ENCODE measurements around the gene CCT6A.
"Not testable (repeated sequence)": the region's sequence is repeated elsewhere in the genome, so short reads cannot be mapped to it uniquely, and the experiment has no call there.

CCT6A gene

GRCh38 chr7:56051339-56052191 lies at the start of gene CCT6A, which contains the start of gene PSPH:
Gene CCT6A (plus strand): TSS chr7:56051765. CDS start chr7:56051849, 84 bp downstream.
Gene PSPH (minus strand): TSS chr7:56051444. CDS start chr7:56021212, 30,232 bp downstream.
- peak; percentile 99 for DNase-seq

- DNase-seq = no peak
Observed at GRCh38 chr7:56003749-56004148, 47.8 kb upstream of the CCT6A start.

- DNase-seq = no peak
Observed at GRCh38 chr7:56007167-56007652, 44.4 kb upstream of the CCT6A start.

- DNase-seq = no peak
Observed at GRCh38 chr7:56007891-56008290, 43.7 kb upstream of the CCT6A start.

GRCh38 chr7:56009695-56010094 lies 41.9 kb upstream of the CCT6A start:
- DNase-seq = no peak

- not testable (repeated sequence) for DNase-seq
Observed at GRCh38 chr7:56017015-56017414, 34.5 kb upstream of the CCT6A start.

GRCh38 chr7:56019501-56019900 lies 32.1 kb upstream of the CCT6A start:
- DNase-seq = no peak

GRCh38 chr7:56023500-56023899 lies 28.1 kb upstream of the CCT6A start:
- no peak for DNase-seq

- DNase-seq = no peak
Observed at GRCh38 chr7:56026538-56026937, 25.0 kb upstream of the CCT6A start.

GRCh38 chr7:56028942-56029630 lies 22.5 kb upstream of the CCT6A start:
- peak; percentile 66 for DNase-seq

- DNase-seq = no peak
Observed at GRCh38 chr7:56030340-56030739, 21.2 kb upstream of the CCT6A start.

- not testable (repeated sequence) for DNase-seq
Observed at GRCh38 chr7:56031556-56031955, 20.0 kb upstream of the CCT6A start.

- DNase-seq = not testable (repeated sequence)
Observed at GRCh38 chr7:56032578-56032977, 19.0 kb upstream of the CCT6A start.

- DNase-seq = peak; percentile 76
Observed at GRCh38 chr7:56033671-56034432, 17.7 kb upstream of the CCT6A start.

- no peak for DNase-seq
Observed at GRCh38 chr7:56040730-56041129, 10.8 kb upstream of the CCT6A start.

- DNase-seq = not testable (repeated sequence)
Observed at GRCh38 chr7:56045758-56046157, 5.8 kb upstream of the CCT6A start.

GRCh38 chr7:56046721-56047445 lies 4.7 kb upstream of the CCT6A start:
- DNase-seq = peak; percentile 59

- not testable (repeated sequence) for DNase-seq
Observed at GRCh38 chr7:56047446-56048116, 4.0 kb upstream of the CCT6A start.

- peak; percentile 18 for DNase-seq
Observed at GRCh38 chr7:56048245-56048644, 3.3 kb upstream of the CCT6A start.

- not testable (repeated sequence) for DNase-seq
Observed at GRCh38 chr7:56048763-56049162, 2.8 kb upstream of the CCT6A start.

GRCh38 chr7:56051053-56051338 lies 569 bp upstream of the CCT6A start:
- no peak for DNase-seq

GRCh38 chr7:56053379-56053778 lies 1.8 kb downstream of the CCT6A start:
- DNase-seq = no peak
